ENCODE measurements around the gene TXNDC17.

- TF ChIP-seq SIX5 (IDR thresholded peaks at IDR 0.05; ENCODE audit: borderline replicate concordance in 1 of 2, insufficient read depth in 1 of 2, low read depth in 1 of 2, low read length in 2 of 2), result no peak
- no peak for TF ChIP-seq NFE2L1 (tag; IDR thresholded peaks at IDR 0.05; ENCODE audit: borderline replicate concordance, low read depth)
- no peak for TF ChIP-seq GTF2F1 (IDR thresholded peaks at IDR 0.05; ENCODE audit: low read depth, low read length)
- no peak for TF ChIP-seq CHCHD3 (CRISPR knock-in tag; IDR thresholded peaks at IDR 0.05)
- TF ChIP-seq ZNF561 (CRISPR knock-in tag; conservative IDR thresholded peaks at IDR 0.05), result no peak
- TF ChIP-seq TEAD4 (IDR thresholded peaks at IDR 0.05; ENCODE audit: low read length), result no peak
- TF ChIP-seq TEAD4 (CRISPR knock-in tag; IDR thresholded peaks at IDR 0.05; ENCODE audit: borderline replicate concordance), result no peak
- no peak for TF ChIP-seq ZNF124 (CRISPR knock-in tag; IDR thresholded peaks at IDR 0.05)
- TF ChIP-seq CBX5 (IDR thresholded peaks at IDR 0.05; ENCODE audit: borderline replicate concordance, low read depth), result no peak
- TF ChIP-seq HNRNPUL1 (IDR thresholded peaks at IDR 0.05; ENCODE audit: low read length), result no peak
- no peak for TF ChIP-seq EZH2 (IDR thresholded peaks at IDR 0.05; ENCODE audit: borderline replicate concordance, low read depth, low read length)
- no peak for TF ChIP-seq ATF3 (IDR thresholded peaks at IDR 0.05)
- no peak for TF ChIP-seq ATF3 (CRISPR knock-in tag; conservative IDR thresholded peaks at IDR 0.05)
- TF ChIP-seq HLTF (IDR thresholded peaks at IDR 0.05), result no peak
Measured at GRCh38 chr17:6677158-6677831, 36.4 kb downstream of the TXNDC17 start.

Data from K562 (cell line).